ENCODE measurements around the gene COA4.
"Not testable (repeated sequence)": the region's sequence is repeated elsewhere in the genome, so short reads cannot be mapped to it uniquely, and the experiment has no call there.

DNA sequence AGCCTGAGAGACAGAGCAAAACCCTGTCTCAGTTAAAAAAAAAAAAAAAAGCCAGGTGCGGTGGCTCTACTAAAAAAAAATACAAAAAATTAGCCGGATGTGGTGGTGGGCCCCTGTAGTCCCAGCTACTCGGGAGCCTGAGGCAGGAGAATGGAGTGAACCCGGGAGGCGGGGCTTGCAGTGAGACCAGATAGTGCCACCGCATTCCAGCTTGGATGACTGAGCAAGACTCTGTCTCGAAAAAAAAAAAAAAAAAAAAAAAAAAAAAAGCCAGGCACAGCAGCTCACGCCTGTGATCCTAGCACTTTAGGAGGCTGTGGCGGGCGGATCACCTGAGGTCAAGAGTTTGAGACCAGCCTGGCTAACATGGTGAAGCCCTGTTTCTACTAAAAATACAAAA is 3.8 kb upstream of the COA4 start:
- TF ChIP-seq, protein P1, sequence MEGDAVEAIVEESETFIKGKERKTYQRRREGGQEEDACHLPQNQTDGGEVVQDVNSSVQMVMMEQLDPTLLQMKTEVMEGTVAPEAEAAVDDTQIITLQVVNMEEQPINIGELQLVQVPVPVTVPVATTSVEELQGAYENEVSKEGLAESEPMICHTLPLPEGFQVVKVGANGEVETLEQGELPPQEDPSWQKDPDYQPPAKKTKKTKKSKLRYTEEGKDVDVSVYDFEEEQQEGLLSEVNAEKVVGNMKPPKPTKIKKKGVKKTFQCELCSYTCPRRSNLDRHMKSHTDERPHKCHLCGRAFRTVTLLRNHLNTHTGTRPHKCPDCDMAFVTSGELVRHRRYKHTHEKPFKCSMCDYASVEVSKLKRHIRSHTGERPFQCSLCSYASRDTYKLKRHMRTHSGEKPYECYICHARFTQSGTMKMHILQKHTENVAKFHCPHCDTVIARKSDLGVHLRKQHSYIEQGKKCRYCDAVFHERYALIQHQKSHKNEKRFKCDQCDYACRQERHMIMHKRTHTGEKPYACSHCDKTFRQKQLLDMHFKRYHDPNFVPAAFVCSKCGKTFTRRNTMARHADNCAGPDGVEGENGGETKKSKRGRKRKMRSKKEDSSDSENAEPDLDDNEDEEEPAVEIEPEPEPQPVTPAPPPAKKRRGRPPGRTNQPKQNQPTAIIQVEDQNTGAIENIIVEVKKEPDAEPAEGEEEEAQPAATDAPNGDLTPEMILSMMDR (IDR thresholded peaks at IDR 0.05): not testable (repeated sequence)
- TF ChIP-seq POLR2A (IDR thresholded peaks at IDR 0.05): not testable (repeated sequence)
